AG04450 (cell line): ENCODE results near the gene COX6A2. TPM values are rescaled to one million over a fixed set of nuclear protein-coding genes. Genes with fewer than 3 reads are reported as not detected.

Experiments
- CTCF ChIA-PET: fragments of 300-600, 350-600 bp; formaldehyde crosslinking; extraction: SDS; loops from one replicate; lab custom pipeline; 2022; ENCODE audit warnings: antibody characterized with exemption, inconsistent platforms; lab: Charles Lee
- POLR2A ChIA-PET: fragments of 350-600 bp; formaldehyde crosslinking; extraction: SDS; loops from one replicate; lab custom pipeline; 2021; ENCODE audit warnings: antibody characterized with exemption, inconsistent platforms; lab: Yijun Ruan, JAX
- DNase-seq: peaks from one replicate; pipeline ENCODE4 v3.0.0-alpha.2; 2011; ENCODE audit warnings: low read depth, low spot score
- H3K27ac ChIP-seq: one replicate; pipeline ENCODE4 v1.5.1; 2012; ENCODE audit warnings: low read depth, low read length, control low read depth
- H3K27me3 ChIP-seq: one replicate; pipeline ENCODE4 v1.6.0; 2012; ENCODE audit warnings: low read length; ENCODE audit not compliant: control insufficient read depth, insufficient read depth
- H3K4me3 ChIP-seq: 2 replicates; pipeline ENCODE4 v1.5.1; 2011; ENCODE audit warnings: mild to moderate bottlenecking, low read depth, low read length, control low read depth
- H3K9me3 ChIP-seq: 2 replicates; pipeline ENCODE4 v1.5.1; 2012; ENCODE audit warnings: low read length; ENCODE audit not compliant: control insufficient read depth, insufficient read depth
- CTCF ChIP-seq: IDR thresholded peaks from 2 replicates; pipeline ENCODE4 v1.5.1; 2011; ENCODE audit warnings: low read depth, low read length, control low read depth, inconsistent platforms
- polyA plus RNA-seq: library from polyadenylated mRNA; depleted of rRNA; stranded (reverse); fragments of >200 nt; gene quantifications from 2 replicates; pipeline ENCODE4 v1.2.3, GENCODE V29; 2011

COX6A2 gene
- polyA plus RNA-seq, 1 experiment: not detected

GRCh38 chr16:31458844-31459686 is 30.9 kb upstream of the COX6A2 start, which contains the start of gene ARMC5:
Gene ARMC5 (plus strand): TSS chr16:31459501. CDS start chr16:31459525, 24 bp downstream.
- peak within 1 kb of the TSS; percentile 87 for H3K4me3 ChIP-seq
- CTCF ChIA-PET: interaction anchor here (0.6 to 4.9 kb wide), 10 partner anchors 11 to 410 kb away, joined by 3 to 49 read pairs (median 4); partner anchors contain the start of genes TGFB1I1 and ZNF843
- TF ChIP-seq CTCF: peak; percentile 68
- POLR2A ChIA-PET: interaction anchor here (0.7 to 4.2 kb wide), 15 partner anchors 10 to 414 kb away, joined by 3 to 44 read pairs (median 5); partner anchors contain the start of genes FUS, KAT8, PYCARD and RUSF1
- DNase-seq: peak; percentile 97
- peak within 1 kb of the TSS; percentile 99 for H3K27ac ChIP-seq
- H3K9me3 ChIP-seq: no peaks in the 10 kb centered on the region; the same call in 1 of the 2 replicates
- H3K27me3 ChIP-seq: no peaks in the 10 kb centered on the region

DNA sequence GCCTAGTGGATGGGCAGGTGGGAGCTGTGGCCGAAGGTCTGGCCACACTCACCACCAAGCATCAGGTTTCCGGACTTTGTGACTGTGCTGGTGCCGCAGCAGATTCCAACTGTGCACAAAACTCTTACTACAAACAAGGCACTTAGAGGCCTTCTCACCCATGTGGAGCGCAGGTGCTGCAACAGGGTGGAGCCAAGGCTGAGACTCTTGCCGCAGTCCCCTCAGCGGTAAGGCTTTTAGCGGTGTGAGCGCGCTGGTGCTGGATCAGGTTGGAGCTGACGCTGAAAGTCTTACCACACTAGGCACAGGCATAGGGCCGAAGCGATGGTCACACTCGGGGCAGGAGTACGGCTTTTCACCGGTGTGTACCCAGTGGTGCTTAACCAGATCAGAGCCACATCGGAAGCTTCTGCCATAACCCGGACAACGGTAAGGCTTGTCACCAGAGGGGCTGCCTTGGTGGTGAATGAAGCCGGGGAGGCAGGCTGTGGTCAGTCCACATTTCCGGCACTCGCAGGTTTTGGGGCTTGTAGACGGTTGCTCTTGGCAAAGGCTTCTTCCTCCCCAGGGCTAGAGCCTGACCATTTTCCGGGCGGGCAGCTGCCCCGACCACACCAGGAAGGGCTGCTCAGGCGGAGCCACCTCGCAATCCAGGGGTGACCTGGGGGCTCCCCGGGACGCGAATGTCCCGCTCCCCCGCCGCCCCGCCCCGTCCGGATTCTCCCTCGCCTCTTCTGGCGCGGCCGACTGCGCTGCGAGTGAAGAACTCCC is 30.1 kb upstream of the COX6A2 start:
- Histone ChIP-seq H3K9me3 (no peaks in the 10 kb centered on the region; the same call in 1 of the 2 replicates), H3K27me3 (no peaks in the 10 kb centered on the region), H3K4me3 (peak overlapping the region; percentile 87), H3K27ac (peak overlapping the region; percentile 99)
- CTCF ChIA-PET: interaction anchor here (0.6 to 4.9 kb wide), 9 partner anchors 12 to 410 kb away, joined by 3 to 49 read pairs (median 3); partner anchors contain the start of genes TGFB1I1 and ZNF843
- no peak for DNase-seq
- POLR2A ChIA-PET: interaction anchor here (0.5 to 4.2 kb wide), 10 partner anchors 10 to 415 kb away, joined by 3 to 44 read pairs (median 4); partner anchors contain the start of genes FUS, KAT8, RUSF1 and TGFB1I1
- TF ChIP-seq CTCF: peak; percentile 26; the same call in 1 of the 2 replicates

- H3K4me3 ChIP-seq: peak overlapping the region; percentile 87; the same call in 1 of the 2 replicates
- TF ChIP-seq CTCF: no peak
- no peak for DNase-seq
- ChIA-PET CTCF (interaction anchor here (0.6 to 4.9 kb wide), 8 partner anchors 13 to 462 kb away, joined by 3 to 49 read pairs (median 4); partner anchors contain the start of genes TGFB1I1 and ZNF843), POLR2A (interaction anchor here (1.7 kb wide), 1 partner anchor 277 kb away, joined by 8 read pairs; the partner anchor contains the start of gene FUS)
- H3K9me3 ChIP-seq: no peaks in the 10 kb centered on the region; the same call in 1 of the 2 replicates
- H3K27me3 ChIP-seq: no peaks in the 10 kb centered on the region
- no peak overlapping the region for H3K27ac ChIP-seq
Measured at GRCh38 chr16:31456988-31457360, 28.8 kb upstream of the COX6A2 start.

DNA sequence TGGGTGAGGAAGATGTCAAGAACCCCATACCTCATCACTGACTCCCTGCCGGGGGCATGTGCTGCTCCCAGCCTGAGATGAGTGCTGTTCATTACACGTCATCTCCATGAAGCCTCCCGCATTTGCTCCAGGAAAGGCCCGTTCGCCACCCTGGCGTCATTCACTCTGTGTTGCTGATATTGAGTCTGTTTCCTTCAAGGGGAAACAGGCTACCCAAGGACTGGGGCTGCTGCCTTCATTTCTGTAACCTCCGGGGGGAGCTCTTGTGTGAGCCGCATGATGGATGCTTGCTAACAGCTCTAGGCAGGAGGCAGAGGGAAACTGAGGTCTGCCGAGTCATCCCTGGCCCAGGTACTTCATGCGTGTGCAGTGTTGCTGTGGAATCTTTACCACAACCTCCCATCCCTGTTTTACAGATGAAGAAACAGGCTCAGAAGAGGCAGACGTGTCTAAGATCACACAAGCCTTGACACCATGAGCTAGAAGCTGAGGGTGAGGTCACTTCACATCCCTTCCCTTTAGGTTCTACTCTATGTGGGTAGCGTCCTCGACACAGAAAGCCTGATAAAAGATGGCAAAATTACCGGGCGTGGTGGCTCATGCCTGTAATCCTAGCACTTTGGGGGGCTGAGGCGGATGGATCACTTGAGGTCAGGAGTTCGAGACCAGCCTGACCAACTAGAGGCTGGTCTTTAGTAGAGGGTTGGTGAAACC is 27.6 kb upstream of the COX6A2 start:
- POLR2A ChIA-PET: interaction anchor here (0.7 to 0.8 kb wide), 2 partner anchors 13 to 276 kb away, joined by 3 read pairs; partner anchors contain the start of genes FUS and ZNF843
- no peaks in the 10 kb centered on the region; the same call in 1 of the 2 replicates for H3K9me3 ChIP-seq
- CTCF ChIA-PET: interaction anchor here (0.6 to 1.6 kb wide), 4 partner anchors 10 to 554 kb away, joined by 3 to 4 read pairs (median 4); no protein-coding TSS in a partner anchor
- H3K27ac ChIP-seq: no peak overlapping the region
- H3K27me3 ChIP-seq: no peaks in the 10 kb centered on the region
- no peak overlapping the region for H3K4me3 ChIP-seq
- peak; percentile 31 for TF ChIP-seq CTCF
- DNase-seq: no peak
